NCI-H2107 treated with DMSO at 0.1 percent for 48 hours (cell line): ENCODE results near the gene ZNF740.
"Not testable (repeated sequence)": the region's sequence is repeated elsewhere in the genome, so short reads cannot be mapped to it uniquely, and the experiment has no call there.

Source experiments
- DNase-seq: peaks from one replicate; lab custom pipeline; 2025; ENCODE audit not compliant: unreplicated experiment; lab: John Stamatoyannopoulos, UW

ZNF740 gene

GRCh38 chr12:53180220-53180930 lies at the start of gene ZNF740, which contains the start of gene CSAD:
Gene ZNF740, plus strand, starts transcription at chr12:53180722. Its CDS starts 1,262 bp downstream, at chr12:53181984.
Gene CSAD, minus strand, starts transcription at chr12:53180925. Its CDS starts 7,455 bp downstream, at chr12:53173470.
- peak; percentile 89 for DNase-seq

GRCh38 chr12:53131844-53132243 lies 48.7 kb upstream of the ZNF740 start:
- no peak for DNase-seq

- no peak for DNase-seq
Measured at GRCh38 chr12:53133722-53134121, 46.8 kb upstream of the ZNF740 start.

DNA sequence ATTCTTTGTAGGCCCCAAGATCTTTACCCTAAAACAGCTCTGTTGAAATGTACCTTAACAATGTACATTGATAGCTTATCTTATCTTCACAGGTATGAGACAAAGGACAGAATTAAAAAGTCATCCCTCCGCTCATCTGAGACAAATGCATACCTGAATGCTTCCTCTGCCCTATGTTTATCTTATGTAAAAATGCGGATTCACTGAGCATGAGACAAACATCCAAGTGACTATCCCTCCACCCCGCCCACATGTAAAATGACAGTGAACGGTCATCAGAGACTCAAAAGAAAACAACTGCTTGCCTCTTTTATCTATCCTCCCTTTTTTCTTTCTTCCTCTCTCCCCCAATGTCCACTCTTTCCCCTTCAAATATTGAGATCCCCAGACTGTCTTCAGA lies 37.2 kb upstream of the ZNF740 start:
- DNase-seq: no peak

- no peak for DNase-seq
Measured at GRCh38 chr12:53145383-53146260, 34.9 kb upstream of the ZNF740 start.

GRCh38 chr12:53147181-53147580 lies 33.3 kb upstream of the ZNF740 start:
- DNase-seq: no peak

GRCh38 chr12:53147653-53148052 lies 32.9 kb upstream of the ZNF740 start:
- DNase-seq: no peak

- no peak for DNase-seq
Measured at GRCh38 chr12:53151039-53151438, 29.5 kb upstream of the ZNF740 start.

DNA sequence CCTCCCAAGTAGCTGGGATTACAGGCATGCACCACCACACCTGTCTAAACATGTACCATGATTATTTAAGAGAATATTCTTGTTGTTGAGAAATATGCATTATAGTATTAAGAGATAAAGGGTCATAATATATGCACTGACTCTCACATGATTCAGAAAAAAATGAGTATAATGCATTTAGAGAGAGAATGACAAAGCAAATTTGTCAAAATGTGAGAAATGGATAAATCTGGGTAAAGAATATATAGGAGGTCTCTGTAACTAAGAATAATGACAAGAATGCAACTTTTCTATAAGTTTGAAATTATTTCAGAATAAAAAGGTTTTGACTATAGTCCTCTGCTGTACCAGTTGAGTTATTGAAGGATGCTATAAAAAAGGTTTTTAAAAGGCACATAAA lies 28.1 kb upstream of the ZNF740 start:
- no peak for DNase-seq

DNA sequence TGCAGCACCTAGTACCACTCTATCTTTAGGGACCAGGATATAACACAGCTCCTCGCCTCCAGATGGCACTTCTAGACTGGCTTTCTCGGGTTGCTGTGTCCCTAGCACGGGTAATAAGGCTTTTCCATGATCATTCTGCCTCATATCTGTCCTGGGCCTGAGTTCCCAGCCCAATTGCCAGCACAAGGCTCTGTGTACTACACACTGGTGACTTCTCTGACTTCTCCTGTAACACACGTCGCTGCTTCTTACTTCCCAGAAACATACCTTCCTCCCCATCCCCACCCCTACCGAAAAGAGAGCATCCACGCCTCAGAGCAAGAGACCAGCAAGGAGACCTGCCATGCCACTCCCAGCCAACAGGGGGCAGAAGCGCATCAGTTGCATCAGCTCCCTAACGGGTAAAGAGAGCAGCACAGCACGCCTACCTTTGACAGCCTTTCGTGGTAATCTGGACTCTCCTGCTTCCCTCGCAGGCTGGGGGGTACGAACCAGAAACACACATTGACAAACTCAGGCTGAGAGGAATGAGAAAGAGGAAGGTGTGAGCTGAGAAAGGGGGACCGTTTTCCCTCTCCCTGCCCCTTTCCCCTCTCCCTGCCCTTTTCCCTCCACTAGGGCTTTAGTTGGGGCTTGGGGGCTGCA lies 21.2 kb upstream of the ZNF740 start:
- DNase-seq: peak; percentile 80

DNA sequence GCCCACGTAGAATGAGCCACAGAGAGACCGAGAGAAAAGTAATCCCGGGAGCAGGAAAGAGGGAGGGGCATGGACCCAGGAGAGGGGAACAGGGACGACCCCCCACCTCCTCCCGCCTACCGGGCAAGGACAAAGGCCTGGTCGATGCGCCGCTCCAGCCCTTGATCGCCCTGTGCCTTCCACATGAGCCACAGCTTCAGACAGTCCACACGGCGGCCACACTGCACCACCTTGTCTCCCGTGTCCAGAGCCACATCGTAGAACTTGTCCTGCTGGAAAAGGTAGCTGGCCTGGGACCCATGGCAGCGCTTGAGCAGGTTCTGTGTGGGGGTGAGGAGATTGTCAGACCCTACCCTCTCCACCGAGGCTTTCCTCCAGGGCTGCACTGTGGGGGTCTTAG lies 20.5 kb upstream of the ZNF740 start:
- no peak for DNase-seq

DNA sequence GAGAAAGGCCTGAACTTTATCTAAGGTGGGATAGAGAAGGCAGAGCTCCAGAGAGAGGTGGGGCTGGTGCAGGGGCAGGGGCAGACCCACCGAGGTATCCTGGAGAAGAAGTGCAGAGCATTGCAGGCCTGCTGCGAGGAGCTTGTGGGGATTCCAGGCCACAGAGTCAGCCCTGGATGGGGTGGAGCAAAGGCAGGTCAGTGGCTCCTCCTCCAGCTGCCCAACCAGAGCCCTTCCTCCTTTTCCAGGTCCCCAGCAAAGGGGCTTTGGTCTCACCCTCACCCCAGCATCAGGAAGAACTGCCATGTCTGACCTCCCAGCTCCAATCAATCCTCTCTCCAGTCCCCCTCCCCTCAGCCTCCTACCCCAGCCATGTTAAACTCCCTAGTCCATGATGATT lies 19.8 kb upstream of the ZNF740 start:
- DNase-seq: no peak

DNA sequence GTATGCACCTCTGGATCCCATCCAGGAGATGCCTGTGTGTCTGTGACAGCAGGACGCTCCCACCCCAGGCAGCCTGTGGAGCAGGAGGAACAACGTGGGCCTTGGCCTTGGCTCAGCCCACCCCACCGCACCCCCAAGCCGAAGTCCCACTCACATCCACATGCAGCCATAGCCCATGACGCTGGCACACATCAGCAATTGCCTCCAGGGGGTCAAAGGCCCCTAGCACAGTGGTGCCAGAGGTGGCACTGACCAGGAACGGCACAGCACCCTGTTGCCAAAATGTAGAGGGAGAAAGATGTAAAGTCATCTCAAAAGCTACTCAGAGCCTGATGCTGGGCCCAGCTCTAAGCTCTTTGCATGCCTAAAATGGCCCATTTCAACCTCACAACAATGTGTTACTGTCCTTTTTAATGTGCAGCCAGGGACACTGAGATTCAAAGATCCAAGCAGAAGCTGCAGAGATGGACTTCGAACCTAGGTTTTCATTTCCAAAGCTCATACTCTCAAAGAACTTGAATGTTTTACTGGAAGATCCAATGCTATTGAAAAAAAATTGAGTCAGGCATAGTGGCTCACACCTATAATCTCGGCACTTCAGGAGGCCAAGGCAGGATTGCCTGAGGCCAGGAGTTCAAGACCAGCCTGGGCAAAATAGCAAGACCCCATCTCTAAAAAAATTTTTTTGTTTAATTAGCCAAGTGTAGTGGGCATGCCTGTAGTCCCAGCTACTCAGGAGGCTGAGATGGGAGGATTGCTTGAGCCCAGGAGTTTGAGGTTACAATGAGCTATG lies 19.2 kb upstream of the ZNF740 start:
- no peak for DNase-seq

GRCh38 chr12:53163008-53163407 lies 17.5 kb upstream of the ZNF740 start:
- DNase-seq: not testable (repeated sequence)

DNA sequence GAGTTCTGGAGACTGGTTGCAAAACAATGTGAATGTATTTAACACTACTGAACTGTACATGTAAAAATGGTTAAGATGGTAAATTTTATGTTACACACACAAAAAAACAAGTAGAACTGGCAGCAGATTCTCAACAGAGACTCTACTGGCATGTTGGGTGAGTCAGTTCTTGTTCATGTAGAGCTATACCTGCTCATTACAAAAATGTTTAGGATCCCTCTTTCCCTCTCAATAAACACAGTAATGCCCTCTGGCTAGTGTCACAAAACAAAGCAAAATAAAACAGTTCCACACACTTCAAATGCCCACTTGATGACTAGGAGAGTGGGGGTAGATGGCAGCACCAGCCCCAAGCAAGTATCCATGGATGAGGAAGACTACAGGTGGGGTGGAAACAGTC lies 13.7 kb upstream of the ZNF740 start:
- DNase-seq: no peak

DNA sequence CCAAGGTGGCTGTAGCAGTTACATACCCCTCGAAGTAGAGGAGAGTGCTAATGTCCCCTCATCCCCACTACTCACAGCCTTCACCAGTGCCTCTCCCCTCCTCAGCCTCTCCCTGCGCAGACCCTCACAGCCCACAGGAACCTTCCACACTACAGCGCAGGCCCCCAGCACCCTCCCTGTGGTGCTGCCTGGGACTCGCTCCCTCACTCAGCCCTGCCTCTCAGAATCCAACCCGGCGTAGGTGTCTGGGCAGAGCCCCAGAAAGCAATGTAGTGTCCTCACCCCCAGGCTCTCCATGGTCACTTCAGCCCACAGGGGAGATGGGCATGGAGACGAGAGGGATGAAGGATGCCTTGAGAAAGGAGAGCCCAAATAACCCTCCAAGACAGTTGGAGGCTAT lies 10.9 kb upstream of the ZNF740 start:
- no peak for DNase-seq

DNA sequence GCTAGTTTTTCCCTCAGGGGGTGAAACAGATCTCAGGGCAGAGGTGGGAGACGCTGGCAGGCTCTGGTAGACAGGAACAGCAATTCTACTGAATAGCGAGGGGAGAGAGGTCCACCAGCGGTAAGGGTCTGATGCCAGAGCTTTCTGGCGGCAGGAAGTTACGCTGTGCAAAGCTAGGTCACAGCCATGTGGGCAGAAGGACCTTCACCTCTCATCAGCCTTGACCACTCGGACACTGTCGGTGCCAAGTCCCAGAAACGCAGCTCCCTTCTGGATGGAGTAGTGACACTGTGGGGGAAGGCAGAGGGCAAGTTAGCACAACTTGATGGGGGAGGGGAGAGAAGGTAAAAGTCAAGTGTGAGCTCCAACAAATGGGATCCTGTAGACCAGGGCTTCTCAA lies 10.3 kb upstream of the ZNF740 start:
- DNase-seq: no peak

GRCh38 chr12:53170876-53171724 lies 9.4 kb upstream of the ZNF740 start:
- no peak for DNase-seq

DNA sequence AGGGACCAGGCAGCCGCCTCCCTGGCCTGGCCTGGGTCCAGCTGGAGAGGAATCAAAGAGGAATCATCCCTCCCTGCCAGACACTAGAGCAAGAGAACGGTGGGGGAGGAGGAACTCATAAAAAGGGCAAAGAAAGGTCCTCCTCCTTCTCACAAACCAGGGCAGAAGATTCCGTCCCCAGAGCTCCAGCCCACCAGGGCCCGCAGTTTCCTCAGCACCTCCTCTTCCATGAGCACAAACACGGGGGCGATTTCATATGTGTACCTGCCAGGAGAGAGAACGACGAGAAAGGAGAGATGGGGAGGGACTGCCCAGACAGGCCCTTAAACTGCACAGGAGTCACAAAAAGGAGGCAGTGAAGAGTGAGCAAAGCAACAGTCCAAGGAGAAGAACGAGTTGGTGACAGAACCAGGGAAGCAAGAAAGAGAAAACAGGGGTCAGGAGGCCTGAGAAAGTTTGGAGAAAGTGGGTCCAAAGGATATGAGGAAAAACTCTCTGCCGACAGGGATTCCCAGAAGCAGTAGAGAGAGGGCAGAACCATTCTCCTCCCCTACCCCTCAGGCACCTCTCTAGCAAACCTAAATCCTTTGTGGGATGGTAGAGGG lies 8.7 kb upstream of the ZNF740 start:
- DNase-seq: no peak

DNA sequence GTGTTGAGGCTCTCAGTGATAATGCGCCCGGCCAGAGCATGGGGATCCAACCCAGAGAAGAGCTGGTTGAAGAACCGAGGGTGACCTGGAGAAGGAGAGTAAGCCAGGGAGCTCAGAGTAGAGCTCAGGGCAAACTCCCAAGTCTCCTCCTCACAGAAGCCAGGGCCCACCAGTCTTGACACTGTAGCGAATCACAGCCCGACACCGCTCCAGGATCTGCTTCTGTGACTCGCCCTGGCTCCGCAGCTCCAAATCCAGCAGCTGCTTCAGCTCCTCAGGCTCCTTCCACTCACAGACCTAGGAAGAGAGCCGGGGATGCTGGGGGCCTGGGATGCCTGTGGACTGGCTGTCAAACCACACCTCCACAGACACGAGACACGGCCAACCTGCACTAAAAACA lies 8.2 kb upstream of the ZNF740 start:
- DNase-seq: no peak
